OCI-LY1 (cell line): ENCODE measurements around the gene EYS.
A peak's percentile ranks its signal among the peaks of the same experiment; 100 is the strongest.

ENCODE experiments used
- CTCF ChIP-seq: fragments of 200-600 bp; sonication (generic), shearing (Covaris generic); IDR thresholded peaks from 2 replicates; pipeline ENCODE4 v1.5.1; 2017; ENCODE audit warnings: mild to moderate bottlenecking, antibody characterized with exemption, low read length, moderate library complexity, mixed read lengths
- EZH2 ChIP-seq: fragments of 200-600 bp; sonication (generic), shearing (Covaris generic); IDR thresholded peaks from 2 replicates; pipeline ENCODE4 v1.8.0; 2017; ENCODE audit warnings: borderline replicate concordance, mixed run types, mild to moderate bottlenecking, antibody characterized with exemption, low read length, moderate library complexity, mixed read lengths

DNA sequence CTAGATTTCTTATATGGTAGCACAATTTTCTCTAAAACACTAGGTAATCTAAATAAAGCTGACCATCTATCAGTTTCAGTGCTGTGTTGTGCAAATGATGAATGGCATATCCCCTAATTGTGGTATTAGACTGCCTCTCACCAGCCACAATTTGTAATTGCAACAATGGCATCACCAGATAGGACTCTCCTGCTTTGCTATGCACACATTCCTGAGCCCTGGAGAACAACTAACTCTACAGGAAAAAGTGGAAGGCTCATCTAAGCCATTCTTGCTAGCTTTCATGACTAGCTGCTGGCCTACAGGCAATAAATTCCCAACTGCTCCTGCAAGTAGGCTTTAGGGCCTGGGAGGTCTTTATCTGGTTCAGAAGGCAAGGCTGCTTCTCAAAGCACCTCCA lies 974.1 kb downstream of the EYS start:
- peak; percentile 6; the same call in 1 of the 2 replicates for TF ChIP-seq CTCF
- TF ChIP-seq EZH2, result no peak
